K562 (cell line): ENCODE measurements around the gene DYNLT4. TPM values are rescaled to one million over a fixed set of nuclear protein-coding genes. Genes with fewer than 3 reads are reported as not detected.
A peak's percentile ranks its signal among the peaks of the same experiment; 100 is the strongest.

ENCODE experiments used
- ADNP ChIP-seq: fragments of 200-800 bp; sonication (Bioruptor generic); IDR thresholded peaks from 2 replicates; pipeline ENCODE4 v1.6.1; 2016; ENCODE audit warnings: missing genetic modification characterization, missing compliant biosample characterization
- ARID2 ChIP-seq: fragments of 450-650 bp; IDR thresholded peaks from 2 replicates; pipeline ENCODE4 v1.6.1; 2017; ENCODE audit warnings: antibody characterized with exemption, mild to moderate bottlenecking
- ATF6 ChIP-seq: sonication (generic); formaldehyde crosslinking; IDR thresholded peaks from 2 replicates; pipeline ENCODE4 v1.4.0; 2020; ENCODE audit warnings: mild to moderate bottlenecking, missing genetic modification reagents
- ATF7 ChIP-seq: fragments of 450-650 bp; IDR thresholded peaks from 2 replicates; pipeline ENCODE4 v1.7.1; 2014; ENCODE audit warnings: mild to moderate bottlenecking, moderate library complexity
- BHLHE40 ChIP-seq: IDR thresholded peaks from 2 replicates; pipeline ENCODE4 v1.6.1; 2011; ENCODE audit warnings: low read length, improper control_type of control experiment
- CXXC5 ChIP-seq: fragments of 250-450 bp; sonication (Bioruptor Pico); IDR thresholded peaks from 2 replicates; pipeline ENCODE4 v1.8.0; 2022; ENCODE audit warnings: inconsistent platforms, mild to moderate bottlenecking, moderate library complexity
- E2F4 ChIP-seq: sonication (generic); formaldehyde crosslinking; IDR thresholded peaks from 2 replicates; pipeline ENCODE4 v1.8.0; 2022; ENCODE audit warnings: mild to moderate bottlenecking, low read depth, missing genetic modification reagents
- HNRNPL ChIP-seq: fragments of 200-400 bp; formaldehyde crosslinking; IDR thresholded peaks from 2 replicates; pipeline ENCODE4 v1.6.1; 2017; ENCODE audit warnings: low read depth, mild to moderate bottlenecking, low read length
- NR2C2 ChIP-seq, 2 experiments: fragments of 200-800 bp in 1 of 2; sonication (Bioruptor generic) in 1 of 2; sonication (generic) in 1 of 2; formaldehyde crosslinking in 1 of 2; IDR thresholded peaks; 2 replicates each; pipeline versions ENCODE4 v1.6.1 to v1.8.0; 2016 to 2022; ENCODE audit warnings: mild to moderate bottlenecking in 1 of 2, missing compliant biosample characterization in 1 of 2, missing genetic modification characterization in 1 of 2, missing genetic modification reagents in 1 of 2
- NRF1 ChIP-seq, 2 experiments: fragments of 450-650 bp; IDR thresholded peaks in 1 of 2; conservative IDR thresholded peaks in 1 of 2; 2 replicates each; pipeline ENCODE4 v1.6.1; 2014; ENCODE audit warnings: mild to moderate bottlenecking in 2 of 2
- PURB ChIP-seq: sonication (generic); formaldehyde crosslinking; IDR thresholded peaks from 2 replicates; pipeline ENCODE4 v1.9.0; 2021; ENCODE audit warnings: low read depth, mild to moderate bottlenecking, missing genetic modification reagents
- RB1 ChIP-seq: fragments of 450-650 bp; IDR thresholded peaks from 2 replicates; pipeline ENCODE4 v1.6.1; 2017; ENCODE audit warnings: low read depth, mild to moderate bottlenecking
- ZNF133 ChIP-seq: fragments of 250-450 bp; sonication (Bioruptor Pico); IDR thresholded peaks from 2 replicates; pipeline ENCODE4 v1.4.0; 2020; ENCODE audit warnings: mild to moderate bottlenecking
- ZNF143 ChIP-seq: sonication (generic); formaldehyde crosslinking; IDR thresholded peaks from 2 replicates; pipeline ENCODE4 v1.9.0; 2022; ENCODE audit warnings: mild to moderate bottlenecking, missing genetic modification reagents
- ZNF507 ChIP-seq: conservative IDR thresholded peaks from 2 replicates; pipeline ENCODE4 v1.6.1; 2017; ENCODE audit warnings: missing genetic modification characterization, missing compliant biosample characterization
- polyA plus RNA-seq, 8 experiments: library from polyadenylated mRNA; depleted of rRNA in 4 of 8; stranded (reverse) in 5 of 8; unstranded in 3 of 8; fragments of >200 nt; fragmentation: Nextera tagmentation in 2 of 8; fragmentation: Illumina TruSeq in 1 of 8; extraction: Ambion mirVana in 2 of 8; extraction: Trizol in 1 of 8; gene quantifications; 2 replicates each; pipeline versions ENCODE4 v1.2.1 to v1.2.3, GENCODE V29; 2011 to 2014; ENCODE audit warnings: inconsistent platforms in 1 of 8, missing spikeins in 1 of 8
- total RNA-seq, 7 experiments: library from RNA; depleted of rRNA in 6 of 7; stranded (reverse); fragments of >200 nt in 6 of 7; fragmentation: Illumina TruSeq in 2 of 7; extraction: Trizol in 2 of 7; gene quantifications; 2 replicates each; pipeline versions ENCODE4 v1.2.1 to v1.2.3, GENCODE V29; 2011 to 2021; ENCODE audit warnings: low replicate concordance in 1 of 7
- TF ChIP-seq, protein P1 (sequence below): IDR thresholded peaks from 2 replicates; pipeline ENCODE4 v1.6.1; 2016; ENCODE audit warnings: missing genetic modification characterization, missing compliant biosample characterization
- TF ChIP-seq, protein P2 (sequence below): fragments of 250-450 bp; sonication (Bioruptor Pico); IDR thresholded peaks from 2 replicates; pipeline ENCODE4 v1.4.0; 2020; ENCODE audit warnings: mild to moderate bottlenecking, moderate library complexity, borderline replicate concordance
- TF ChIP-seq, protein P3 (sequence below): conservative IDR thresholded peaks from 2 replicates; pipeline ENCODE4 v1.6.1; 2011; ENCODE audit warnings: low read depth, mild to moderate bottlenecking, low read length; ENCODE audit not compliant: control insufficient read depth

Gene DYNLT4
- total and polyA plus RNA-seq, 9 of the 15 experiments (the other 6 are each of a cell fraction or from before 2014, with no cell fraction given) = 0.29 to 0.73 TPM; not detected in 7

DNA sequence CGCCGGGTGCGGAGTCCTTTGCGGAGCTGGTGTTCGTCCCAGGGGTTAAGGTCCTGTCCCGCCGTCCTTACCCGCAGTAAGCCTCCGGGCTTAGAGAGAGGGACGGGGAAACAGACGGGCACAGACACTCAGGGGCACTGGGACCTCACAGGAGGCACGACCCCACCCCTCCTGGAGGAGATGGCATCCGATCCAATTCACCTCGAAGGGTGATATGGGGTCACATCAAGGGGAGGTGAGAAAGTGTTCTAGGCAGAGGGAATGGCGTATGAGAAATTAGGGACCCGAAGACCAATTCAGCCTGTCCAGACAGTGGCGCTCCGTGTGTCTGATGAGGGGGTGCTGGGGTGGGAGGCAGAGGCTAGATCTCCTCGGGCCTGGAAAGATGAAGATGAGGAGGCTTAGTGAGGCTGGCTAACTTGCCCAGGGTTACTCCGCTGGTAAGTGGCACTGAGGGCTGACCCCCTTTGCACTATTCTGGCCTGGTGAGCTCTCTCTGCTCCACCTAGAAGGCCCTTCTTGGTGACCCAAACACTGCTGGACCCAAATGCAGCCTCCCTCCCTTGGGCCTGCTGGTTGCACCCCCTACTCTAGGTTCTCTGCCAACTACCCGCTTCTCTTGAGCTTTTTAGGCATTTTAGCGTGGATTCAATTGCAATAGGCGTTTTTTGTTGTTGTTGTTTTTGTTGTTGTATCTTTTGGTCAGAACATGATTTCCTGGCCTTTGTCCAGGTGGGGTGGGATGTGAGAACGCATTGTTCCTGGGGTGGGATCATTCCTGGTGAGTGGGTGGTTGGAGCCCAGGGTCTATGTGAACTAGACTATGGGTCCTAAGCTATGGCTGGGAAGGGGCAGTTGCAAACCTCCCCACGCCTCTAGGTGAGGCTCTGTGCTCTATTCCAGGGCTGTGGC is 13.4 kb upstream of the DYNLT4 start (continued):
- no peak for TF ChIP-seq ATF6 (CRISPR knock-in tag)
- TF ChIP-seq BHLHE40 = no peak
- TF ChIP-seq, protein P1, sequence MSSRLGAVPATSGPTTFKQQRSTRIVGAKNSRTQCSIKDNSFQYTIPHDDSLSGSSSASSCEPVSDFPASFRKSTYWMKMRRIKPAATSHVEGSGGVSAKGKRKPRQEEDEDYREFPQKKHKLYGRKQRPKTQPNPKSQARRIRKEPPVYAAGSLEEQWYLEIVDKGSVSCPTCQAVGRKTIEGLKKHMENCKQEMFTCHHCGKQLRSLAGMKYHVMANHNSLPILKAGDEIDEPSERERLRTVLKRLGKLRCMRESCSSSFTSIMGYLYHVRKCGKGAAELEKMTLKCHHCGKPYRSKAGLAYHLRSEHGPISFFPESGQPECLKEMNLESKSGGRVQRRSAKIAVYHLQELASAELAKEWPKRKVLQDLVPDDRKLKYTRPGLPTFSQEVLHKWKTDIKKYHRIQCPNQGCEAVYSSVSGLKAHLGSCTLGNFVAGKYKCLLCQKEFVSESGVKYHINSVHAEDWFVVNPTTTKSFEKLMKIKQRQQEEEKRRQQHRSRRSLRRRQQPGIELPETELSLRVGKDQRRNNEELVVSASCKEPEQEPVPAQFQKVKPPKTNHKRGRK (tag) = no peak
- no peak for TF ChIP-seq ATF7
- TF ChIP-seq, protein P2, sequence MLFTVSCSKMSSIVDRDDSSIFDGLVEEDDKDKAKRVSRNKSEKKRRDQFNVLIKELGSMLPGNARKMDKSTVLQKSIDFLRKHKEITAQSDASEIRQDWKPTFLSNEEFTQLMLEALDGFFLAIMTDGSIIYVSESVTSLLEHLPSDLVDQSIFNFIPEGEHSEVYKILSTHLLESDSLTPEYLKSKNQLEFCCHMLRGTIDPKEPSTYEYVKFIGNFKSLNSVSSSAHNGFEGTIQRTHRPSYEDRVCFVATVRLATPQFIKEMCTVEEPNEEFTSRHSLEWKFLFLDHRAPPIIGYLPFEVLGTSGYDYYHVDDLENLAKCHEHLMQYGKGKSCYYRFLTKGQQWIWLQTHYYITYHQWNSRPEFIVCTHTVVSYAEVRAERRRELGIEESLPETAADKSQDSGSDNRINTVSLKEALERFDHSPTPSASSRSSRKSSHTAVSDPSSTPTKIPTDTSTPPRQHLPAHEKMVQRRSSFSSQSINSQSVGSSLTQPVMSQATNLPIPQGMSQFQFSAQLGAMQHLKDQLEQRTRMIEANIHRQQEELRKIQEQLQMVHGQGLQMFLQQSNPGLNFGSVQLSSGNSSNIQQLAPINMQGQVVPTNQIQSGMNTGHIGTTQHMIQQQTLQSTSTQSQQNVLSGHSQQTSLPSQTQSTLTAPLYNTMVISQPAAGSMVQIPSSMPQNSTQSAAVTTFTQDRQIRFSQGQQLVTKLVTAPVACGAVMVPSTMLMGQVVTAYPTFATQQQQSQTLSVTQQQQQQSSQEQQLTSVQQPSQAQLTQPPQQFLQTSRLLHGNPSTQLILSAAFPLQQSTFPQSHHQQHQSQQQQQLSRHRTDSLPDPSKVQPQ (CRISPR knock-in tag) = no peak
- no peak for TF ChIP-seq CXXC5
- TF ChIP-seq RB1 = 0 out of 2 replicates have a peak, but pooled peaks have one; percentile 34
- no peak for TF ChIP-seq HNRNPL
- TF ChIP-seq, protein P3, sequence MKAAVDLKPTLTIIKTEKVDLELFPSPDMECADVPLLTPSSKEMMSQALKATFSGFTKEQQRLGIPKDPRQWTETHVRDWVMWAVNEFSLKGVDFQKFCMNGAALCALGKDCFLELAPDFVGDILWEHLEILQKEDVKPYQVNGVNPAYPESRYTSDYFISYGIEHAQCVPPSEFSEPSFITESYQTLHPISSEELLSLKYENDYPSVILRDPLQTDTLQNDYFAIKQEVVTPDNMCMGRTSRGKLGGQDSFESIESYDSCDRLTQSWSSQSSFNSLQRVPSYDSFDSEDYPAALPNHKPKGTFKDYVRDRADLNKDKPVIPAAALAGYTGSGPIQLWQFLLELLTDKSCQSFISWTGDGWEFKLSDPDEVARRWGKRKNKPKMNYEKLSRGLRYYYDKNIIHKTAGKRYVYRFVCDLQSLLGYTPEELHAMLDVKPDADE = no peak
- no peak for TF ChIP-seq ADNP (tag)
- TF ChIP-seq ZNF507 (tag) = no peak
- 0 out of 2 replicates have a peak, but pooled peaks have one; percentile 15 for TF ChIP-seq NR2C2 (CRISPR knock-in tag; IDR thresholded peaks at IDR 0.05)
- TF ChIP-seq NR2C2 (tag; IDR thresholded peaks at IDR 0.05) = no peak; the same call in none of the 2 replicates
- TF ChIP-seq ARID2 = no peak
- TF ChIP-seq NRF1 (conservative IDR thresholded peaks at IDR 0.05 in 1 of 2, IDR thresholded peaks at IDR 0.05 in 1 of 2) = peak; percentile 14 to 26; a peak in 1 of 4 replicates
- no peak for TF ChIP-seq ZNF133 (CRISPR knock-in tag)
- TF ChIP-seq E2F4 (CRISPR knock-in tag) = no peak
- peak; percentile 67 for TF ChIP-seq ZNF143 (CRISPR knock-in tag)
- TF ChIP-seq PURB (CRISPR knock-in tag) = no peak
